Suprapubic skin (tissue), 3 donors: ENCODE measurements around the gene EEFSEC.

Source experiments
- POLR2A ChIP-seq, 2 donors: fragments of 450-650 bp; IDR thresholded peaks; one replicate each; pipeline ENCODE4 v1.6.1; 2017; ENCODE audit warnings: antibody characterized with exemption in 2 of 2, mild to moderate bottlenecking in 2 of 2, moderate library complexity in 2 of 2
- TF ChIP-seq, protein P1 (sequence below), 2 donors: fragments of 200-600 bp in 1 of 2; fragments of 450-650 bp in 1 of 2; sonication (generic) in 1 of 2; IDR thresholded peaks; one replicate each; pipeline ENCODE4 v1.5.1; 2016 to 2019; ENCODE audit warnings: antibody characterized with exemption in 2 of 2, mild to moderate bottlenecking in 1 of 2, moderate library complexity in 1 of 2

GRCh38 chr3:128453501-128454309, 300.4 kb downstream of the EEFSEC start:
- TF ChIP-seq, protein P1, sequence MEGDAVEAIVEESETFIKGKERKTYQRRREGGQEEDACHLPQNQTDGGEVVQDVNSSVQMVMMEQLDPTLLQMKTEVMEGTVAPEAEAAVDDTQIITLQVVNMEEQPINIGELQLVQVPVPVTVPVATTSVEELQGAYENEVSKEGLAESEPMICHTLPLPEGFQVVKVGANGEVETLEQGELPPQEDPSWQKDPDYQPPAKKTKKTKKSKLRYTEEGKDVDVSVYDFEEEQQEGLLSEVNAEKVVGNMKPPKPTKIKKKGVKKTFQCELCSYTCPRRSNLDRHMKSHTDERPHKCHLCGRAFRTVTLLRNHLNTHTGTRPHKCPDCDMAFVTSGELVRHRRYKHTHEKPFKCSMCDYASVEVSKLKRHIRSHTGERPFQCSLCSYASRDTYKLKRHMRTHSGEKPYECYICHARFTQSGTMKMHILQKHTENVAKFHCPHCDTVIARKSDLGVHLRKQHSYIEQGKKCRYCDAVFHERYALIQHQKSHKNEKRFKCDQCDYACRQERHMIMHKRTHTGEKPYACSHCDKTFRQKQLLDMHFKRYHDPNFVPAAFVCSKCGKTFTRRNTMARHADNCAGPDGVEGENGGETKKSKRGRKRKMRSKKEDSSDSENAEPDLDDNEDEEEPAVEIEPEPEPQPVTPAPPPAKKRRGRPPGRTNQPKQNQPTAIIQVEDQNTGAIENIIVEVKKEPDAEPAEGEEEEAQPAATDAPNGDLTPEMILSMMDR (IDR thresholded peaks at IDR 0.05) = no peak
- TF ChIP-seq POLR2A (IDR thresholded peaks at IDR 0.05) = no peak
